Sigmoid colon (tissue), 7 donors: Measurements from ENCODE around the gene KIF6. TPM values are rescaled to one million over a fixed set of nuclear protein-coding genes. Genes with fewer than 3 reads are reported as not detected.

Source experiments
- DNase-seq: peaks from one replicate; pipeline ENCODE4 v3.0.0-alpha.2; 2019
- H3K27ac ChIP-seq, 4 donors: fragments of 200-600 bp; sonication (generic); one replicate each; pipeline ENCODE4 v1.5.1; 2016 to 2019; ENCODE audit warnings: mild to moderate bottlenecking in 1 of 4
- H3K27me3 ChIP-seq, 3 donors: fragments of 200-600 bp; sonication (generic); one replicate each; pipeline ENCODE4 v1.5.1; 2019; ENCODE audit warnings: mild to moderate bottlenecking in 1 of 3
- H3K36me3 ChIP-seq, 4 donors: fragments of 200-600 bp; sonication (generic); one replicate each; pipeline ENCODE4 v1.5.1; 2016 to 2019
- H3K4me1 ChIP-seq, 4 donors: fragments of 200-600 bp; sonication (generic); one replicate each; pipeline ENCODE4 v1.5.1; 2017 to 2019
- H3K4me3 ChIP-seq, 4 donors: fragments of 200-600 bp; sonication (generic); one replicate each; pipeline ENCODE4 v1.5.1; 2017 to 2019; ENCODE audit warnings: mild to moderate bottlenecking in 2 of 4, moderate library complexity in 1 of 4
- H3K9me3 ChIP-seq, 4 donors: fragments of 200-600 bp in 3 of 4; sonication (generic) in 3 of 4; one replicate each; pipeline versions ENCODE4 v1.5.1 to v1.6.1; 2013 to 2019
- EP300 ChIP-seq, 4 donors: sonication (generic); formaldehyde crosslinking; IDR thresholded peaks; one replicate each; pipeline ENCODE4 v1.6.1; 2017; ENCODE audit warnings: antibody characterized with exemption in 4 of 4
- POLR2A ChIP-seq, 2 donors: fragments of 450-650 bp; IDR thresholded peaks; one replicate each; pipeline ENCODE4 v1.6.1; 2016; ENCODE audit warnings: antibody characterized with exemption in 2 of 2, mild to moderate bottlenecking in 2 of 2, moderate library complexity in 2 of 2
- POLR2AphosphoS5 ChIP-seq, 4 donors: sonication (generic); formaldehyde crosslinking; IDR thresholded peaks; one replicate each; pipeline ENCODE4 v1.6.1; 2017; ENCODE audit warnings: antibody characterized with exemption in 4 of 4
- WGBS, 2 donors: extraction: QIAGEN DNeasy Blood & Tissue Kit; methylation state at CpG; one replicate each; pipeline ENCODE4 v1.1.7; 2013; 5-methylcytosine and 5-hydroxymethylcytosine counted together
- intact Hi-C: fragments of 100-400 bp; cut with DNase I; formaldehyde crosslinking; loops from one replicate; pipeline ENCODE4 v1.15.1; 2023
- polyA plus RNA-seq, 3 donors: library from polyadenylated mRNA; stranded (reverse); fragments of 200-250 nt; gene quantifications; one replicate each; pipeline ENCODE4 v1.2.3, GENCODE V29; 2013
- total RNA-seq, 4 donors: library from RNA; depleted of rRNA; stranded (reverse); fragments of >200 nt; gene quantifications; one replicate each; pipeline ENCODE4 v1.1.0, GENCODE V29; 2016
- TF ChIP-seq, protein P1 (sequence below), 4 experiments: fragments of 450-650 bp in 3 of 4; fragments of 200-600 bp in 1 of 4; IDR thresholded peaks; one replicate each; pipeline ENCODE4 v1.5.1; 2016 to 2019; ENCODE audit warnings: antibody characterized with exemption in 4 of 4, mild to moderate bottlenecking in 3 of 4, moderate library complexity in 2 of 4
- donor health status: healthy with polysubstance abuse.
- donor health status: Bipolar disorder and iron deficiency.
- donor health status: healthy.

The KIF6 gene
- total and polyA plus RNA-seq, 7 donors, result under 0.01 to 0.99 (median 0.36) TPM; not detected in 2

DNA sequence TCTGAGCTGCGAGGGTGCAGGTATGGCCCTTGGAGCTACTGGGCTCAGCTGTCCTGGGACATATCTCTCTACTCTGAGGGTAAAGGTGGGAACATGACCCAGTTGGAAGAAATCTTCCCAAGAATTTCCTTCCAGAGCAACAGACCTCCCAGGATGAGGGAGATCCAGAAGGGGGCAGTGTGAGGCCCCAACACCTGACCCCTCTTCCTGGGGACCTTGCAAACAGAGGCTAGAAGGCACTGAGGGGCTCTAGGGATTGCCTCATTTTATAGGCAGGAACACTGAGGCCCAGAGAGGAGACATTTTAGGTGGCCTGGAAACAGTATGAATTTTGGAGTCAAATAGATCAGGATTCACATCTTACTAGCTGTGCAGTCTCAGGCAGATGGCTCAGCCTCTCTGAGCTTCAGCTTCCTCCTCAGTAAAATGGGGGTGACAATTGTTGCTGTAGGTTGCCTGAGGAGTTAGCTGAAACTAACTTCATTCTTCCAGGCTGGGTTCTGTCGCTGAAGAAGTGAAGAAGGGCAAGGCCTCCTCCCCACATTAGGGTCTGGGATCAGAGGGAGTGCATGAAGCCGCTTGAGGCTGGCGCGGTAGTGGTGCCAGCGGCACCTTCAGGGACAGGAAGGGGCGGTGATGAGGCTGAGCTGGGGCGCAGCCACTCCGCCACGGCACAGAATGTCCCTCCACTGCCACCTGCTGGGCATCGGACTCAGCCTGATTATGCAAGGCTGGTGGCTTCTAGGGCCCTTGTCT, 422.4 kb downstream of the KIF6 start:
- H3K36me3 ChIP-seq, result no peaks in the 10 kb centered on the region
- 7 to 8% methylated on average over 11 of the region's 11 CpGs for WGBS, 2 donors
- peaks cover 0 to 6% (median 3%) of the 10 kb centered on the region in 4 donors for H3K4me1 ChIP-seq
- TF ChIP-seq POLR2A (IDR thresholded peaks at IDR 0.05), result no peak
- TF ChIP-seq, protein P1, sequence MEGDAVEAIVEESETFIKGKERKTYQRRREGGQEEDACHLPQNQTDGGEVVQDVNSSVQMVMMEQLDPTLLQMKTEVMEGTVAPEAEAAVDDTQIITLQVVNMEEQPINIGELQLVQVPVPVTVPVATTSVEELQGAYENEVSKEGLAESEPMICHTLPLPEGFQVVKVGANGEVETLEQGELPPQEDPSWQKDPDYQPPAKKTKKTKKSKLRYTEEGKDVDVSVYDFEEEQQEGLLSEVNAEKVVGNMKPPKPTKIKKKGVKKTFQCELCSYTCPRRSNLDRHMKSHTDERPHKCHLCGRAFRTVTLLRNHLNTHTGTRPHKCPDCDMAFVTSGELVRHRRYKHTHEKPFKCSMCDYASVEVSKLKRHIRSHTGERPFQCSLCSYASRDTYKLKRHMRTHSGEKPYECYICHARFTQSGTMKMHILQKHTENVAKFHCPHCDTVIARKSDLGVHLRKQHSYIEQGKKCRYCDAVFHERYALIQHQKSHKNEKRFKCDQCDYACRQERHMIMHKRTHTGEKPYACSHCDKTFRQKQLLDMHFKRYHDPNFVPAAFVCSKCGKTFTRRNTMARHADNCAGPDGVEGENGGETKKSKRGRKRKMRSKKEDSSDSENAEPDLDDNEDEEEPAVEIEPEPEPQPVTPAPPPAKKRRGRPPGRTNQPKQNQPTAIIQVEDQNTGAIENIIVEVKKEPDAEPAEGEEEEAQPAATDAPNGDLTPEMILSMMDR (IDR thresholded peaks at IDR 0.05), result peak; percentile 69 to 86 (median 84)
- TF ChIP-seq EP300 (IDR thresholded peaks at IDR 0.05), result no peak
- no peak for TF ChIP-seq POLR2AphosphoS5 (IDR thresholded peaks at IDR 0.05)
- intact Hi-C loops, result loop anchor here (1.0 to 5.0 kb wide), 3 partner anchors 137 to 330 kb away; no protein-coding TSS in a partner anchor
- H3K27ac ChIP-seq, result no peak overlapping the region
- peak; percentile 80 for DNase-seq
- H3K9me3 ChIP-seq, result no peaks in the 10 kb centered on the region
- H3K4me3 ChIP-seq, result peak overlapping the region in 1 of 4 donors; percentile 3
- H3K27me3 ChIP-seq, result peaks cover 0 to 33% (median 0%) of the 10 kb centered on the region in 3 donors

DNA sequence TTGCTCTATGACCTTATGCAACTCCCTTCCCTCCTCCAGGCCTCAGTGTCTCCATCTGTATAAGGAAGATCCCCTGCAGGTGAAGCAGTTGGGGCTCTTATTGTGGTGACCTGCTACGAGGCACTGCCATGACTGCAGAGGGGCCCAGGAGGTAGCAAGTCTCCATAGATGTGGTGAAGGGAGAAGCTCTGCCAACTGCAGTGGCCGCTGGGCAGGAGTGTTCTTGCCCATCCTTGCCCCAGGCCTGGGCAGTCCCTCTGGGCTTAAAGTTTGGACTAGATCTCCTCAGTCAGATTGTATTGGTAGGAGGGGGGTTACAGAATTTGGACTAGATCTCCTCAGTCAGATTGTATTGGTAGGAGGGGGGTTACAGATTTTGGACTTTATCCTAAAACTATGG, 423.2 kb downstream of the KIF6 start:
- intact Hi-C loops, result loop anchor here (2.0 to 5.0 kb wide), 2 partner anchors 215 to 329 kb away; no protein-coding TSS in a partner anchor
- peaks cover 0 to 33% (median 0%) of the 10 kb centered on the region in 3 donors for H3K27me3 ChIP-seq
- H3K9me3 ChIP-seq, result no peaks in the 10 kb centered on the region
- peaks cover 0 to 6% (median 3%) of the 10 kb centered on the region in 4 donors for H3K4me1 ChIP-seq
- DNase-seq, result no peak
- H3K4me3 ChIP-seq, result no peak overlapping the region
- TF ChIP-seq POLR2A (IDR thresholded peaks at IDR 0.05) (no peak), POLR2AphosphoS5 (IDR thresholded peaks at IDR 0.05) (no peak), EP300 (IDR thresholded peaks at IDR 0.05) (no peak)
- TF ChIP-seq, protein P1 (IDR thresholded peaks at IDR 0.05), result no peak
- no peak overlapping the region for H3K27ac ChIP-seq
- no peaks in the 10 kb centered on the region for H3K36me3 ChIP-seq
- WGBS, 2 donors, result 87 to 95% methylated on average over 2 of the region's 2 CpGs

- Histone ChIP-seq H3K4me1 (peaks cover 0 to 6% (median 3%) of the 10 kb centered on the region in 4 donors), H3K9me3 (no peaks in the 10 kb centered on the region), H3K27me3 (peaks cover 0 to 33% (median 0%) of the 10 kb centered on the region in 3 donors), H3K4me3 (no peak overlapping the region), H3K36me3 (no peaks in the 10 kb centered on the region), H3K27ac (no peak overlapping the region)
- intact Hi-C loops, result loop anchor here (2.0 to 5.0 kb wide), 2 partner anchors 214 to 329 kb away; no protein-coding TSS in a partner anchor
- WGBS, 2 donors, result 83 to 84% methylated on average over 7 of the region's 7 CpGs
- TF ChIP-seq POLR2A (IDR thresholded peaks at IDR 0.05), result no peak
- TF ChIP-seq, protein P1 (IDR thresholded peaks at IDR 0.05), result no peak
- TF ChIP-seq EP300 (IDR thresholded peaks at IDR 0.05), result no peak
- TF ChIP-seq POLR2AphosphoS5 (IDR thresholded peaks at IDR 0.05), result no peak
- DNase-seq, result no peak
Observed at GRCh38 chr6:39301606-39302005, 423.6 kb downstream of the KIF6 start.

DNA sequence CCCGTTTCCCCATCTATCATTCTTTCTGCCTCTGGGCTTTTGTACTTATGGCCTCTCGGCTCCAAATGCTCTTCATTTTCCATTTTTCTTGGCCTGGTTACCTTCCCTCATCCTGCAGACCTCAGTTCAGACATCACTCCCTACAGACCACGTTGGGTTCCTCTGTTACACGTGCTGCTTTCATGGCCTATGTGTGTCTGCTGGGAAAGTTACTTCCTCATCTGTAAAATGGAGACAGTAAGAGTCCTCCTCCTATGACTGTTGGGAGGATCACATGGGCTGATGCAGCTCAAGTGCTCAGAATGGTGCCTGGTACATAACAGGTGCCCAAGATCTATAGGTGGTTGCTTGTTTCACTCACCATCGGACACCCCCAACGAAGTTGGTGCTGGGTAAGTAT, 424.5 kb downstream of the KIF6 start:
- H3K4me3 ChIP-seq, result no peak overlapping the region
- WGBS, 2 donors, result 84 to 89% methylated on average over 6 of the region's 6 CpGs
- intact Hi-C loops, result loop anchor here (5.0 kb wide), 1 partner anchor 213 kb away; no protein-coding TSS in a partner anchor
- H3K36me3 ChIP-seq, result no peaks in the 10 kb centered on the region
- peaks cover 0 to 6% (median 3%) of the 10 kb centered on the region in 4 donors for H3K4me1 ChIP-seq
- TF ChIP-seq EP300 (IDR thresholded peaks at IDR 0.05), result no peak
- TF ChIP-seq, protein P1 (IDR thresholded peaks at IDR 0.05), result no peak
- no peak for TF ChIP-seq POLR2A (IDR thresholded peaks at IDR 0.05)
- no peak for TF ChIP-seq POLR2AphosphoS5 (IDR thresholded peaks at IDR 0.05)
- DNase-seq, result no peak
- peaks cover 0 to 33% (median 0%) of the 10 kb centered on the region in 3 donors for H3K27me3 ChIP-seq
- no peak overlapping the region for H3K27ac ChIP-seq
- H3K9me3 ChIP-seq, result no peaks in the 10 kb centered on the region
